Measurements from ENCODE around the gene PDE3A. TPM values are rescaled to one million over a fixed set of nuclear protein-coding genes. Genes with fewer than 3 reads are reported as not detected.

Gene PDE3A
- total RNA-seq, 1 donor, result 16.2 TPM

- H3K4me3 ChIP-seq (ENCODE audit: low read depth, low read length), result no peak overlapping the region
- no peak for DNase-seq (ENCODE audit: low read depth)
- TF ChIP-seq, protein P1, sequence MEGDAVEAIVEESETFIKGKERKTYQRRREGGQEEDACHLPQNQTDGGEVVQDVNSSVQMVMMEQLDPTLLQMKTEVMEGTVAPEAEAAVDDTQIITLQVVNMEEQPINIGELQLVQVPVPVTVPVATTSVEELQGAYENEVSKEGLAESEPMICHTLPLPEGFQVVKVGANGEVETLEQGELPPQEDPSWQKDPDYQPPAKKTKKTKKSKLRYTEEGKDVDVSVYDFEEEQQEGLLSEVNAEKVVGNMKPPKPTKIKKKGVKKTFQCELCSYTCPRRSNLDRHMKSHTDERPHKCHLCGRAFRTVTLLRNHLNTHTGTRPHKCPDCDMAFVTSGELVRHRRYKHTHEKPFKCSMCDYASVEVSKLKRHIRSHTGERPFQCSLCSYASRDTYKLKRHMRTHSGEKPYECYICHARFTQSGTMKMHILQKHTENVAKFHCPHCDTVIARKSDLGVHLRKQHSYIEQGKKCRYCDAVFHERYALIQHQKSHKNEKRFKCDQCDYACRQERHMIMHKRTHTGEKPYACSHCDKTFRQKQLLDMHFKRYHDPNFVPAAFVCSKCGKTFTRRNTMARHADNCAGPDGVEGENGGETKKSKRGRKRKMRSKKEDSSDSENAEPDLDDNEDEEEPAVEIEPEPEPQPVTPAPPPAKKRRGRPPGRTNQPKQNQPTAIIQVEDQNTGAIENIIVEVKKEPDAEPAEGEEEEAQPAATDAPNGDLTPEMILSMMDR (IDR thresholded peaks at IDR 0.05; ENCODE audit: insufficient read depth, low read length), result no peak
These were observed 114.2 kb downstream of the PDE3A start for GRCh38 chr12:20482491-20483054.

- DNase-seq (ENCODE audit: low read depth), result peak; percentile 46
These were observed 115.4 kb downstream of the PDE3A start for GRCh38 chr12:20483776-20484175.

DNA sequence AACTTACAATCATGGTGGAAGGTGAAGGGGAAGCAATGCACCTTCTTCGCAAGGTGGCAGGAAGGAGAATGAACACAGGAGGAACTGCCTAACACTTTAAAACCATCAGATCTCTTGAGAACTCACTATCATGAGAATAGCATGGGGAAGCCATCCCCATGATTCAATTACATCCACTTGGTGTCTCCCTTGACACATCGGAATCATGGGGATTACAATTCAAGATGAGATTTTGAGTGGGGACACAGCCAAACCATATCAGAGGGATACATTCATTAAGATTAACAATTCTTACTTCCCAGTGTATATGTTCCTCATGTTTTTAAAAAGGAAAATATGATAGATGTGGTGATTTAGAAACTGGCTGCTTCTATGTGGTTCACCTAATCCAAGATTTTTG is 117.9 kb downstream of the PDE3A start:
- no peak for DNase-seq (ENCODE audit: low read depth)
- H3K4me3 ChIP-seq (ENCODE audit: low read depth, low read length), result no peak overlapping the region
- TF ChIP-seq, protein P1 (IDR thresholded peaks at IDR 0.05; ENCODE audit: insufficient read depth, low read length), result no peak

More at GRCh38 chr12:20483776-20484175, 115.4 kb downstream of the PDE3A start:
- H3K4me3 ChIP-seq (ENCODE audit: low read depth, low read length), result no peak overlapping the region
- TF ChIP-seq, protein P1 (IDR thresholded peaks at IDR 0.05; ENCODE audit: insufficient read depth, low read length), result no peak

- no peak overlapping the region for H3K4me3 ChIP-seq (ENCODE audit: low read depth, low read length)
- TF ChIP-seq, protein P1 (IDR thresholded peaks at IDR 0.05; ENCODE audit: insufficient read depth, low read length), result no peak
- no peak for DNase-seq (ENCODE audit: low read depth)
These were observed 119.2 kb downstream of the PDE3A start for GRCh38 chr12:20487519-20487918.

DNA sequence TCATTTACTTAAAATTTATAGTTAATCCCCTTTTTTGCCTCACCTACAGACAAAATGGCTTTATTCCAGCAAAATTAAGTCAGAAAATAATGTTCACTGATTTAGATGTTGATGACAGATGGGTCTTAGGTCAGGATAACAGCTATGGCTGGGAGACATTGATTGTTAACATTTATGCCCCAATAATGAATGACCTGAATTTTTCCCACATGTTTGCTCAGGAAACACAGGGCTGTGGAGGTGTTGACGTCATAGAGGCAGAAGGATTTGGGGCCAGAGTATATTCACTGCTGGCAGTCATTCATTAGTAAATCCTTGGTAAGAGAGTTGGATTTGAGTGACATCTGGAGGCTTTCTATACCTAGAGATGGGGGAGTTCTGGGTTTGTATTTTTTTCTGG is 121.3 kb downstream of the PDE3A start:
- peak; percentile 30 for DNase-seq (ENCODE audit: low read depth)
- TF ChIP-seq, protein P1 (IDR thresholded peaks at IDR 0.05; ENCODE audit: insufficient read depth, low read length), result no peak
- no peak overlapping the region for H3K4me3 ChIP-seq (ENCODE audit: low read depth, low read length)

DNA sequence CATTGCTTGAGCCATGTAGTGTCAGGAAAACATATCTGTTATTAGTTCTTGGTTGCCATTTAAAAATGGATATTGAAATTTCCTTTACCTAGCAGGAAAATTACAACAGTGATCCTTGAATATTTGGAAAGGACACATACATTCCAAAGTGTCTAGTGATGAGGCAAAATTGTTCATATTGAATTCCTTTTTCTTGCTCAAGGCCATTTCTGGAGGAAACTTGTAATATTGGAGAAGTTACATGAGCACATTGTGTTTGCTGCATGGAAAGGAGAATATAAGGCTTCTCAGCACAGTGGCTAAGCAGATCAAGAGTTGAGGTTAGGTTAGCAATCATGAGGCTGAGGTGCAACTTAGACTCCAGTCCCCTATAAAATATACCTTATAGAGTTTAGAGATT is 121.9 kb downstream of the PDE3A start:
- peak; percentile 51 for DNase-seq (ENCODE audit: low read depth)
- H3K4me3 ChIP-seq (ENCODE audit: low read depth, low read length), result no peak overlapping the region
- TF ChIP-seq, protein P1 (IDR thresholded peaks at IDR 0.05; ENCODE audit: insufficient read depth, low read length), result no peak

GRCh38 chr12:20491290-20491689 is 123.0 kb downstream of the PDE3A start:
- no peak overlapping the region for H3K4me3 ChIP-seq (ENCODE audit: low read depth, low read length)
- TF ChIP-seq, protein P1 (IDR thresholded peaks at IDR 0.05; ENCODE audit: insufficient read depth, low read length), result no peak
- no peak for DNase-seq (ENCODE audit: low read depth)

Data from fibroblast of the aortic adventitia (primary cell).